T-helper 1 cell treated with Interleukin-12 subunit alpha and Interleukin-12 subunit beta and Interleukin-4 antibody, amounts not matched to agents 30 ng/mL and 1 ng/mL, for 36 hours (primary cell): Measurements from ENCODE around the gene RTN4RL1. TPM values are rescaled to one million over a fixed set of nuclear protein-coding genes. Genes with fewer than 3 reads are reported as not detected.
"Not testable (repeated sequence)": the region's sequence is repeated elsewhere in the genome, so short reads cannot be mapped to it uniquely, and the experiment has no call there.

ENCODE experiments used
- intact Hi-C: fragments of 100-400 bp; cut with micrococcal nuclease; formaldehyde crosslinking; loops from one replicate; pipeline ENCODE4 v1.15.1; 2024
- total RNA-seq: library from RNA; stranded (reverse); gene quantifications from 2 replicates; pipeline ENCODE4 v1.2.3, GENCODE V29; 2022

Gene RTN4RL1
- total RNA-seq, 1 donor from 2014 or later = 1.5 TPM

GRCh38 chr17:1982793-1983366 lies 42.3 kb downstream of the RTN4RL1 start:
- intact Hi-C loops = not testable (repeated sequence)

- intact Hi-C loops = no loop called here
These were observed 44.4 kb downstream of the RTN4RL1 start for GRCh38 chr17:1980665-1981250.

GRCh38 chr17:1979182-1979985 lies 45.8 kb downstream of the RTN4RL1 start:
- intact Hi-C loops = no loop called here

- intact Hi-C loops = no loop called here
These were observed 46.7 kb downstream of the RTN4RL1 start for GRCh38 chr17:1978396-1978949.

- intact Hi-C loops = no loop called here
These were observed 47.3 kb downstream of the RTN4RL1 start for GRCh38 chr17:1977583-1978395.

- intact Hi-C loops = no loop called here
These were observed 48.5 kb downstream of the RTN4RL1 start for GRCh38 chr17:1976683-1977064.

GRCh38 chr17:1976000-1976682 lies 49.0 kb downstream of the RTN4RL1 start:
- intact Hi-C loops = no loop called here

- intact Hi-C loops = no loop called here
These were observed 49.6 kb downstream of the RTN4RL1 start for GRCh38 chr17:1975573-1975972.

GRCh38 chr17:1972487-1973160 lies 52.5 kb downstream of the RTN4RL1 start:
- intact Hi-C loops = no loop called here

- intact Hi-C loops = no loop called here
These were observed 54.2 kb downstream of the RTN4RL1 start for GRCh38 chr17:1970843-1971384.

DNA sequence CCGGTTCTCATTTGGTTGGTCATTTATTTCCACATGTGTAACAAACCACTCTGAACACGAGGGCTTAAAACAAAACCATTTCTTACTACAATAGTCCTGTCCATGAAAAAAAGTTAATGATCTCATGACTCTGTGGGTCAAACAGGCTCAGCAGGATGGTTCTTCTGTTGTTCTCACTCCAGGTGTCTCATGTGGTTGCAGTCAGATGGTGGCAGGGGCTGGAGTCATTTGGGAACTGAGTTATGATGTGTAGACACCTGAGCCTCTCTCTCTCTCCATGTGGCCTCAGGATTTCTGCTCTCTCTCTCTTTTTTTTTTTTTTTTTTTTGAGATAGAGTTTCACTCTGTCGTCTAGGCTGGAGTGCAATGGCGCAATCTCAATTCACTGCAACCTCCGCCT lies 55.4 kb downstream of the RTN4RL1 start:
- intact Hi-C loops = no loop called here

DNA sequence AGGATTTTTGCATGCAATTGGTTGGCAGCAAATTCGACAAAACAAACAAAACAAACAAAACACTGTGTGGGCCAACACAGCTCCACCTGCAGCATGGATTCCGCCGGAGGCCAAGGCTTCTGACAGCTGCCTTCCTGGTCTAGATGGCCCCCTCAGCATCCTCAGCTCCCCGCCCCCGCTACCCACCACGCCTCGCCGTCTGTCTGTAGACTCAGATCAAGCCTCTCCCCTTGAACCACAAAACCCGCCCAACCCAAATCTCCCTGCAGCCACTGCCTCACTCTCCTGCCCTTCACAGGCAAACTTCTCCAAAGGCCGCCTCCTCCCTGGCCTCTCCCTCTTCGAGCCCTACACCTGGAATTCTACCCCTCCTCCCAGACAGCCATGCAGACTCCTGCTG lies 57.9 kb downstream of the RTN4RL1 start:
- intact Hi-C loops = no loop called here

- intact Hi-C loops = no loop called here
These were observed 58.7 kb downstream of the RTN4RL1 start for GRCh38 chr17:1966274-1967086.

DNA sequence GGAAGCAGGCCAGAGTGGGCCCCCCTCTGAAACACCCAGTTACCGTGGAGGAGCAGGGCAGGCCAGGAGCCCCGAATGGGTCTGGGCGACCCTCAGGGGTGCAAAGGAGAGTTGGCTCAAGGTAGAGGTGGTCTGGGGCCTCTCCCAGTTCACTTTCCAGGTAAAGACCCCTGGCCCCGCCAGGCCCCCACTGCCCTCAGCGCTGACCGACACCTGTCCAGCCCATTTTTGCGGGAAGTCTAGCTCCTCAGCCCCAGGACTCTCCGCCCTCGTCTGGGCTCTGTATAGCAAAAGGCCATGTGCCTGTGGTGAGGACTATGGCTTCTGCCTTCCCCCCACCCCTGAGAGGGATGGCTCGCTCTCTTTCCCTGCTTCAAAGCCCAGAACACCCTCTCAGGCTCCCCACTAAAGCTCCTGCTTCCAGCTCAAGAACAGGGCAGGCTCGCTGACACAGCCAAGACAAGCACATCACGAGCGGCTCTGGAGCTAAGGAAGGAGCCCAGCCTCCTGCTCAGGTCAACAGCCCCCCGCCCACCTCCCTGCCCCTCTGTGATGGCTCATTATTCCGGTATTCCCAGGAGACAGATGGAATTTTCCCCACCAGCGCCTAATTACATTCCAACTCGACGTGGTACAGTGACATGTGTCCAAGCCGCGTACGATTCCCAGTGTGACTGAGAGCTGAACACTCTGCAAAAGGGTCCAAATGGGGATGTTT lies 59.4 kb downstream of the RTN4RL1 start:
- intact Hi-C loops = no loop called here

- intact Hi-C loops = no loop called here
These were observed 61.9 kb downstream of the RTN4RL1 start for GRCh38 chr17:1963250-1963649.

DNA sequence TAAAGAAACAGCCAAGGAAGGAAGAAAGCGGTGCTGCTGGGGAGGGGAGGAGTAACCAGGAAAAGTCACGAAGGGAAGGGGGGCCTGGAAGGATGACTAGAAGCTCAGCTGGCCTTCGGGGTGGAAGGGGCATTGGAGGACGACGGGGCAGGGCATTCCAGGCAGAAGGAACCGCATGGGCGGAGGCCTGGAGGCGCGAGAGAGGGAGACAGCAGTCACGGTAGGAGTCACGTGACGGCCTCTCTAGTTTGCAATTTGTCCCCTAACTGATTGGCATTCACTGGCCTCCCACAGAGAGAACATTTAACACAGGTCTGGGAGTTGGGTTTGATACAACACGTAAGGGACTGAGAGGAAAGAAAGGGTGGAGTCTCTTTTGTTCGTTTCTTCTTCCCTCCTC lies 63.9 kb downstream of the RTN4RL1 start:
- intact Hi-C loops = no loop called here

GRCh38 chr17:1960545-1960912 lies 64.6 kb downstream of the RTN4RL1 start:
- intact Hi-C loops = no loop called here

GRCh38 chr17:1959871-1960544 lies 65.1 kb downstream of the RTN4RL1 start:
- intact Hi-C loops = no loop called here
